ENCODE results near the gene TLE7.

TLE7 gene

GRCh38 chr16:71442051-71442440 is at the start of gene TLE7:
TSS of gene TLE7 (minus strand) at chr16:71442054. CDS start at chr16:71433324, 8,730 bp downstream.
- H3K27ac ChIP-seq = no peak within 1 kb of the TSS
- intact Hi-C loops (cut with DNase I; ENCODE audit: low total_unique reads) = no loop called here
- no peak within 1 kb of the TSS for H3K4me3 ChIP-seq
- DNase-seq = no peak
- peaks cover 0 to 5% (median 4%) of the 10 kb centered on the region in 3 donors for H3K36me3 ChIP-seq
- peaks cover 4 to 65% (median 60%) of the 10 kb centered on the region in 3 donors for H3K9me3 ChIP-seq
- no peaks in the 10 kb centered on the region for H3K4me1 ChIP-seq
- no peak for TF ChIP-seq CTCF (IDR thresholded peaks at IDR 0.05)
- H3K27me3 ChIP-seq = no peaks in the 10 kb centered on the region

GRCh38 chr16:71491054-71491453 is 49.2 kb upstream of the TLE7 start:
- no peak overlapping the region for H3K4me3 ChIP-seq
- no peaks in the 10 kb centered on the region for H3K36me3 ChIP-seq
- H3K9me3 ChIP-seq = no peaks in the 10 kb centered on the region
- H3K27ac ChIP-seq = no peak overlapping the region
- no peaks in the 10 kb centered on the region for H3K27me3 ChIP-seq
- no peaks in the 10 kb centered on the region for H3K4me1 ChIP-seq
- no peak for TF ChIP-seq CTCF (IDR thresholded peaks at IDR 0.05)
- intact Hi-C loops (cut with DNase I; ENCODE audit: low total_unique reads) = loop anchor here (5.0 kb wide), 1 partner anchor 39 kb away; no protein-coding TSS in a partner anchor
- DNase-seq = no peak

- DNase-seq = no peak
- intact Hi-C loops (cut with DNase I; ENCODE audit: low total_unique reads) = loop anchor here (5.0 kb wide), 1 partner anchor 38 kb away; no protein-coding TSS in a partner anchor
- no peaks in the 10 kb centered on the region for H3K36me3 ChIP-seq
- H3K27ac ChIP-seq = no peak overlapping the region
- H3K27me3 ChIP-seq = no peaks in the 10 kb centered on the region
- no peaks in the 10 kb centered on the region for H3K4me1 ChIP-seq
- no peak overlapping the region for H3K4me3 ChIP-seq
- H3K9me3 ChIP-seq = no peaks in the 10 kb centered on the region
- TF ChIP-seq CTCF (IDR thresholded peaks at IDR 0.05) = no peak
These were observed 48.5 kb upstream of the TLE7 start for GRCh38 chr16:71490361-71490760.

- no peak within 1 kb of the TSS for H3K27ac ChIP-seq
- no peaks in the 10 kb centered on the region for H3K9me3 ChIP-seq
- intact Hi-C loops (cut with DNase I; ENCODE audit: low total_unique reads) = no loop called here
- DNase-seq = no peak
- TF ChIP-seq CTCF (IDR thresholded peaks at IDR 0.05) = no peak
- H3K4me1 ChIP-seq = peaks cover 0 to 5% (median 2%) of the 10 kb centered on the region in 4 donors
- no peaks in the 10 kb centered on the region for H3K36me3 ChIP-seq
- no peaks in the 10 kb centered on the region for H3K27me3 ChIP-seq
- H3K4me3 ChIP-seq = no peak within 1 kb of the TSS
These were observed 47.3 kb upstream of the TLE7 start, which contains the start of gene ZNF19 for GRCh38 chr16:71489122-71489521. TSS of gene ZNF19 (minus strand) at chr16:71489324. CDS start at chr16:71482114, 7,210 bp downstream.

- peak overlapping the region; percentile 79 to 89 for H3K4me3 ChIP-seq
- peak; percentile 86 to 92 for DNase-seq
- peak overlapping the region; percentile 97 to 98 for H3K27ac ChIP-seq
- TF ChIP-seq CTCF (IDR thresholded peaks at IDR 0.05) = no peak
- peaks cover 0 to 14% (median 4%) of the 10 kb centered on the region in 4 donors for H3K4me1 ChIP-seq
- intact Hi-C loops (cut with DNase I; ENCODE audit: low total_unique reads) = loop anchor here (1.0 kb wide), 1 partner anchor 22 kb away; the partner anchor contains the start of gene ZNF23
- no peaks in the 10 kb centered on the region for H3K9me3 ChIP-seq
- no peaks in the 10 kb centered on the region for H3K27me3 ChIP-seq
- no peaks in the 10 kb centered on the region for H3K36me3 ChIP-seq
These were observed 42.4 kb upstream of the TLE7 start for GRCh38 chr16:71484006-71484893.

Data from tibial artery (tissue), 4 donors.